Peyer's patch (tissue), 4 donors: Measurements from ENCODE around the gene DNAH3.

Experiments
- POLR2A ChIP-seq, 2 donors: fragments of 450-650 bp; IDR thresholded peaks; one replicate each; pipeline ENCODE4 v1.5.1; 2017; ENCODE audit warnings: antibody characterized with exemption in 2 of 2, mild to moderate bottlenecking in 2 of 2, moderate library complexity in 2 of 2
- TF ChIP-seq, protein P1 (sequence below), 6 experiments: fragments of 450-650 bp in 4 of 6; fragments of 200-600 bp in 2 of 6; sonication (generic) in 1 of 6; IDR thresholded peaks; one replicate each; pipeline ENCODE4 v1.5.1; 2017 to 2019; ENCODE audit warnings: antibody characterized with exemption in 6 of 6, mild to moderate bottlenecking in 3 of 6, moderate library complexity in 1 of 6

DNA sequence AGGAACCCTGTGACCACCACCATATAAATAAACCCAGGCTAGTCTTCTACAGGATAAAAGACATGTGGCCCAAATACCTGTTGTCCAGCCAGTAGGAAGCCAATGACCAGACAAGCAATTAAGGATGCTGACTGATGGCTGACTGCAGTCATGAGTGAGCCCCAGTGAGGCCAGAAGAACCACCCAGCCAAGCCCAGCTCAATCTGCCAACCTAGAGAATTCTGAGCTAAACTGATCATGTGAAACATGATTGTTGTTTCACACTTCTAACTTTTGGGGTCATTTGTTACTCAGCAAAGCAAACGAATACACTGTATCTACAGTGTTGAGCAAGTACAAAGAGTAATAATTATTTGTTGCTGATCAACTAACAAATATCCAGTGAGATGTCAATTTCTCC, 86.4 kb downstream of the DNAH3 start:
- TF ChIP-seq POLR2A (IDR thresholded peaks at IDR 0.05), result no peak
- TF ChIP-seq, protein P1, sequence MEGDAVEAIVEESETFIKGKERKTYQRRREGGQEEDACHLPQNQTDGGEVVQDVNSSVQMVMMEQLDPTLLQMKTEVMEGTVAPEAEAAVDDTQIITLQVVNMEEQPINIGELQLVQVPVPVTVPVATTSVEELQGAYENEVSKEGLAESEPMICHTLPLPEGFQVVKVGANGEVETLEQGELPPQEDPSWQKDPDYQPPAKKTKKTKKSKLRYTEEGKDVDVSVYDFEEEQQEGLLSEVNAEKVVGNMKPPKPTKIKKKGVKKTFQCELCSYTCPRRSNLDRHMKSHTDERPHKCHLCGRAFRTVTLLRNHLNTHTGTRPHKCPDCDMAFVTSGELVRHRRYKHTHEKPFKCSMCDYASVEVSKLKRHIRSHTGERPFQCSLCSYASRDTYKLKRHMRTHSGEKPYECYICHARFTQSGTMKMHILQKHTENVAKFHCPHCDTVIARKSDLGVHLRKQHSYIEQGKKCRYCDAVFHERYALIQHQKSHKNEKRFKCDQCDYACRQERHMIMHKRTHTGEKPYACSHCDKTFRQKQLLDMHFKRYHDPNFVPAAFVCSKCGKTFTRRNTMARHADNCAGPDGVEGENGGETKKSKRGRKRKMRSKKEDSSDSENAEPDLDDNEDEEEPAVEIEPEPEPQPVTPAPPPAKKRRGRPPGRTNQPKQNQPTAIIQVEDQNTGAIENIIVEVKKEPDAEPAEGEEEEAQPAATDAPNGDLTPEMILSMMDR (IDR thresholded peaks at IDR 0.05), result no peak
